ENCODE data around the gene DEAF1. TPM values are rescaled to one million over a fixed set of nuclear protein-coding genes. Genes with fewer than 3 reads are reported as not detected.

DEAF1 gene
- total RNA-seq, 4 donors from 2014 or later = 37.0 to 60.6 (median 43.7) TPM

GRCh38 chr11:726278-727220, 31.5 kb upstream of the DEAF1 start:
- Histone ChIP-seq H3K4me3 (peak overlapping the region; percentile 22), H3K27me3 (peaks cover 5% of the 10 kb centered on the region), H3K36me3 (peaks cover 15% of the 10 kb centered on the region), H3K4me1 (peaks cover 55% of the 10 kb centered on the region), H3K27ac (peak overlapping the region; percentile 48), H3K9me3 (no peaks in the 10 kb centered on the region)
- 51% methylated on average over 3 of the region's 61 CpGs for WGBS
- no peak for TF ChIP-seq POLR2A (IDR thresholded peaks at IDR 0.05)
- TF ChIP-seq POLR2AphosphoS5 (IDR thresholded peaks at IDR 0.05) = no peak
- TF ChIP-seq, protein P1, sequence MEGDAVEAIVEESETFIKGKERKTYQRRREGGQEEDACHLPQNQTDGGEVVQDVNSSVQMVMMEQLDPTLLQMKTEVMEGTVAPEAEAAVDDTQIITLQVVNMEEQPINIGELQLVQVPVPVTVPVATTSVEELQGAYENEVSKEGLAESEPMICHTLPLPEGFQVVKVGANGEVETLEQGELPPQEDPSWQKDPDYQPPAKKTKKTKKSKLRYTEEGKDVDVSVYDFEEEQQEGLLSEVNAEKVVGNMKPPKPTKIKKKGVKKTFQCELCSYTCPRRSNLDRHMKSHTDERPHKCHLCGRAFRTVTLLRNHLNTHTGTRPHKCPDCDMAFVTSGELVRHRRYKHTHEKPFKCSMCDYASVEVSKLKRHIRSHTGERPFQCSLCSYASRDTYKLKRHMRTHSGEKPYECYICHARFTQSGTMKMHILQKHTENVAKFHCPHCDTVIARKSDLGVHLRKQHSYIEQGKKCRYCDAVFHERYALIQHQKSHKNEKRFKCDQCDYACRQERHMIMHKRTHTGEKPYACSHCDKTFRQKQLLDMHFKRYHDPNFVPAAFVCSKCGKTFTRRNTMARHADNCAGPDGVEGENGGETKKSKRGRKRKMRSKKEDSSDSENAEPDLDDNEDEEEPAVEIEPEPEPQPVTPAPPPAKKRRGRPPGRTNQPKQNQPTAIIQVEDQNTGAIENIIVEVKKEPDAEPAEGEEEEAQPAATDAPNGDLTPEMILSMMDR (IDR thresholded peaks at IDR 0.05) = no peak
- TF ChIP-seq EP300 (IDR thresholded peaks at IDR 0.05) = no peak
- peak in 1 of 2 donors; percentile 76 for DNase-seq (ENCODE audit: low spot score in 2 of 2)

DNA sequence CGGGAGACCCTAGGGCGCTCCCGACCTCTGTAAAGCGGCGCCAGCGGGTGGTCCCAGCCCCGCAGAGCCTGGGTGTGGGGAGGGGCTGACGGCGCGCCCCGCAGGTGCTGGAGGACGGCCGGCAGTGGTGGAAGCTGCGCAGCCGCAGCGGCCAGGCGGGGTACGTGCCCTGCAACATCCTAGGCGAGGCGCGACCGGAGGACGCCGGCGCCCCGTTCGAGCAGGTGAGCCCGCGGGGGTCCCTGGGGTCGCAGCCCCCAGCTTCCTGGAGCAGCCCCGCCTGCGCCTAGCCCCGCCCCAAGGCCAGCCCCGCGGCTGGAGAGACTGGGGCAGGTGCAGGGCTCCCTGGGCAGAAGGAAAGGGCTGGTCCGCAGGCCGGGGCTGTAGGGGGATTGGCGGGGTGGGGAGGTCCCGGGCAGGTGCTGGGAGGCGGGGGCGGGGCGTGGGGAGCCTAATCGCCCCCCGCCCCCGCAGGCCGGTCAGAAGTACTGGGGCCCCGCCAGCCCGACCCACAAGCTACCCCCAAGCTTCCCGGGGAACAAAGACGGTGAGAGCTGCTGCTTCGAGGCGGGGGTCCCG, 30.7 kb upstream of the DEAF1 start:
- peaks cover 63% of the 10 kb centered on the region for H3K4me1 ChIP-seq
- no peak for DNase-seq (ENCODE audit: low spot score in 2 of 2)
- peak overlapping the region; percentile 22 for H3K4me3 ChIP-seq
- H3K27ac ChIP-seq = peak overlapping the region; percentile 47
- peaks cover 22% of the 10 kb centered on the region for H3K36me3 ChIP-seq
- H3K27me3 ChIP-seq = peaks cover 11% of the 10 kb centered on the region
- no peaks in the 10 kb centered on the region for H3K9me3 ChIP-seq
- TF ChIP-seq EP300 (IDR thresholded peaks at IDR 0.05) (no peak), POLR2A (IDR thresholded peaks at IDR 0.05) (no peak), POLR2AphosphoS5 (IDR thresholded peaks at IDR 0.05) (no peak)
- TF ChIP-seq, protein P1 (IDR thresholded peaks at IDR 0.05) = no peak
- WGBS = 27% methylated on average over 7 of the region's 53 CpGs

- H3K27me3 ChIP-seq = peaks cover 13% of the 10 kb centered on the region
- peaks cover 22% of the 10 kb centered on the region for H3K36me3 ChIP-seq
- no peak overlapping the region for H3K4me3 ChIP-seq
- TF ChIP-seq POLR2A (IDR thresholded peaks at IDR 0.05) (no peak), EP300 (IDR thresholded peaks at IDR 0.05) (no peak), POLR2AphosphoS5 (IDR thresholded peaks at IDR 0.05) (no peak)
- TF ChIP-seq, protein P1 (IDR thresholded peaks at IDR 0.05) = no peak
- H3K4me1 ChIP-seq = peaks cover 67% of the 10 kb centered on the region
- 83% methylated on average over 7 of the region's 18 CpGs for WGBS
- no peak overlapping the region for H3K27ac ChIP-seq
- no peaks in the 10 kb centered on the region for H3K9me3 ChIP-seq
- DNase-seq (ENCODE audit: low spot score in 2 of 2) = no peak
These were observed 29.9 kb upstream of the DEAF1 start for GRCh38 chr11:724778-725386.

GRCh38 chr11:724049-724777, 29.2 kb upstream of the DEAF1 start:
- DNase-seq (ENCODE audit: low spot score in 2 of 2) = peak in 1 of 2 donors; percentile 69
- Histone ChIP-seq H3K4me1 (peaks cover 61% of the 10 kb centered on the region), H3K27ac (no peak overlapping the region), H3K27me3 (peaks cover 13% of the 10 kb centered on the region), H3K36me3 (peaks cover 22% of the 10 kb centered on the region), H3K4me3 (no peak overlapping the region), H3K9me3 (no peaks in the 10 kb centered on the region)
- WGBS = 86% methylated on average over 4 of the region's 19 CpGs
- no peak for TF ChIP-seq POLR2AphosphoS5 (IDR thresholded peaks at IDR 0.05)
- TF ChIP-seq POLR2A (IDR thresholded peaks at IDR 0.05) = no peak
- TF ChIP-seq EP300 (IDR thresholded peaks at IDR 0.05) = no peak
- TF ChIP-seq, protein P1 (IDR thresholded peaks at IDR 0.05) = no peak

Measured in suprapubic skin (tissue), 4 donors.